OCI-LY3 (cell line): ENCODE data around the gene ARHGEF35.
"Not testable (repeated sequence)": the region's sequence is repeated elsewhere in the genome, so short reads cannot be mapped to it uniquely, and the experiment has no call there.

Experiments
- CTCF ChIP-seq: fragments of 200-600, 300-600 bp; sonication (generic); IDR thresholded peaks from 2 replicates; pipeline ENCODE4 v1.5.1; 2014; ENCODE audit warnings: antibody characterized with exemption, low read length, low read depth
- EZH2phosphoT487 ChIP-seq: fragments of 200-600 bp; shearing (Covaris generic); IDR thresholded peaks from 2 replicates; pipeline ENCODE4 v1.6.1; 2018; ENCODE audit warnings: antibody characterized with exemption, mixed run types, low read depth

GRCh38 chr7:144198934-144199333, 3.3 kb upstream of the ARHGEF35 start:
- not testable (repeated sequence) for TF ChIP-seq CTCF, EZH2phosphoT487
